SK-N-SH treated with all-trans-retinoic acid at 6 μM for 48 hours (cell line): ENCODE data around the gene ABCC1.
"Not testable (repeated sequence)": the region's sequence is repeated elsewhere in the genome, so short reads cannot be mapped to it uniquely, and the experiment has no call there.

Experiments
- ATAC-seq: fragments of 200-7000 bp; cut with Tn5 transposase; 3 replicates; pipeline ENCODE4 v1.9.1; 2020; ENCODE audit warnings: mild to moderate bottlenecking, moderate library complexity
- ARNTL ChIP-seq: fragments of 450-650 bp; formaldehyde crosslinking; IDR thresholded peaks from 2 replicates; pipeline ENCODE4 v1.5.0; 2020; ENCODE audit warnings: low read depth, mild to moderate bottlenecking, moderate library complexity, borderline replicate concordance
- BACH2 ChIP-seq: fragments of 250-450 bp; sonication (Bioruptor Pico); IDR thresholded peaks from 2 replicates; pipeline ENCODE4 v1.9.0; 2021; ENCODE audit warnings: mild to moderate bottlenecking, borderline replicate concordance
- CSDC2 ChIP-seq: fragments of 250-450 bp; sonication (Bioruptor Pico); IDR thresholded peaks from 2 replicates; pipeline ENCODE4 v1.5.0; 2020; ENCODE audit warnings: mild to moderate bottlenecking, moderate library complexity
- GLIS3 ChIP-seq: fragments of 250-450 bp; sonication (Bioruptor Pico); IDR thresholded peaks from 2 replicates; pipeline ENCODE4 v1.5.0; 2020; ENCODE audit warnings: mild to moderate bottlenecking, moderate library complexity
- ISL1 ChIP-seq: fragments of 250-450 bp; sonication (Bioruptor Pico); IDR thresholded peaks from 2 replicates; pipeline ENCODE4 v2.1.2; 2022; ENCODE audit warnings: mild to moderate bottlenecking, moderate library complexity
- OSR1 ChIP-seq: fragments of 250-450 bp; sonication (Bioruptor Pico); IDR thresholded peaks from 2 replicates; pipeline ENCODE4 v1.8.0; 2022; ENCODE audit warnings: moderate library complexity, mild to moderate bottlenecking, inconsistent platforms
- POU6F1 ChIP-seq: fragments of 250-450 bp; sonication (Bioruptor Pico); IDR thresholded peaks from 2 replicates; pipeline ENCODE4 v1.8.0; 2021; ENCODE audit warnings: low read depth, mild to moderate bottlenecking, moderate library complexity, borderline replicate concordance
- PPARA ChIP-seq: fragments of 250-450 bp; sonication (Bioruptor Pico); IDR thresholded peaks from 2 replicates; pipeline ENCODE4 v1.5.0; 2020; ENCODE audit warnings: mild to moderate bottlenecking, borderline replicate concordance
- RARB ChIP-seq: fragments of 250-450 bp; sonication (Bioruptor Pico); IDR thresholded peaks from 2 replicates; pipeline ENCODE4 v1.8.0; 2021; ENCODE audit warnings: mild to moderate bottlenecking, moderate library complexity
- SNAI2 ChIP-seq: fragments of 250-450 bp; sonication (Bioruptor Pico); IDR thresholded peaks from 2 replicates; pipeline ENCODE4 v1.5.0; 2020; ENCODE audit warnings: mild to moderate bottlenecking, moderate library complexity
- TOX ChIP-seq: fragments of 250-450 bp; sonication (Bioruptor Pico); IDR thresholded peaks from 2 replicates; pipeline ENCODE4 v1.8.0; 2021; ENCODE audit warnings: mild to moderate bottlenecking, moderate library complexity, borderline replicate concordance
- TSHZ2 ChIP-seq: fragments of 250-450 bp; sonication (Bioruptor Pico); IDR thresholded peaks from 2 replicates; pipeline ENCODE4 v1.5.0; 2020; ENCODE audit warnings: mild to moderate bottlenecking, moderate library complexity
- ZC3H10 ChIP-seq: fragments of 250-450 bp; sonication (Bioruptor Pico); IDR thresholded peaks from 2 replicates; pipeline ENCODE4 v1.5.1; 2021; ENCODE audit warnings: mild to moderate bottlenecking, moderate library complexity
- ZFP3 ChIP-seq: fragments of 250-450 bp; sonication (Bioruptor Pico); IDR thresholded peaks from 2 replicates; pipeline ENCODE4 v1.5.0; 2020; ENCODE audit warnings: mild to moderate bottlenecking, moderate library complexity
- ZFP30 ChIP-seq: fragments of 450-650 bp; formaldehyde crosslinking; IDR thresholded peaks from 2 replicates; pipeline ENCODE4 v1.5.0; 2022; ENCODE audit warnings: mild to moderate bottlenecking, moderate library complexity
- ZNF565 ChIP-seq: fragments of 450-650 bp; formaldehyde crosslinking; conservative IDR thresholded peaks from 2 replicates; pipeline ENCODE4 v1.5.0; 2020; ENCODE audit warnings: low read depth, mild to moderate bottlenecking, moderate library complexity
- ZNF8 ChIP-seq: fragments of 450-650 bp; formaldehyde crosslinking; IDR thresholded peaks from 2 replicates; pipeline ENCODE4 v1.5.0; 2020; ENCODE audit warnings: mild to moderate bottlenecking, moderate library complexity
- TF ChIP-seq, protein P1 (sequence below): fragments of 250-450 bp; sonication (Bioruptor Pico); IDR thresholded peaks from 2 replicates; pipeline ENCODE4 v1.5.1; 2021; ENCODE audit warnings: mild to moderate bottlenecking, moderate library complexity
- TF ChIP-seq, protein P2 (sequence below): fragments of 250-450 bp; sonication (Bioruptor Pico); IDR thresholded peaks from 2 replicates; pipeline ENCODE4 v1.8.0; 2020; ENCODE audit warnings: mild to moderate bottlenecking, moderate library complexity, borderline replicate concordance
- TF ChIP-seq, protein P3 (sequence below): fragments of 250-450 bp; sonication (Bioruptor Pico); IDR thresholded peaks from 2 replicates; pipeline ENCODE4 v1.5.1; 2020; ENCODE audit warnings: low read depth, mild to moderate bottlenecking, moderate library complexity

The ABCC1 gene

DNA sequence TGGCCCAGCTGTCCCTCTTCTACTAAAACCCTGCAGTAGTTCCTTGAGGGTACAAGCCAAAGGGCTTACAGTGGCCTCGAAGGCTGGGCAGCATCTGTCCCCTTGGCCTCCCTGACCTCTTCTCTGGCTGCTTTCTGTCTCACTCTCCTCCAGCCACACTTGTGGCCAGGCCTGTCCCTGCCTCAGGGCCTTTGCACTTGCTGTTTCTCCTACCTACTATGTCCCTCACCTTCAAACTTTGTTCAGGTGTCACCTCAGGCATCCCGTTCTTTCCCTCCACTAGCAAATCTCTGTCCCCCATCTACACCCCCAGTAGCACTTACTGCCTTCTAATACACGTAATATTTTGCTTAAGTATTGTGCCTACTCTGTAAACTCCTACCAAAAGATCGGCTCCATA is 6.0 kb downstream of the ABCC1 start (continued):
- TF ChIP-seq POU6F1 (no peak), ZNF565 (CRISPR knock-in tag) (no peak), SNAI2 (CRISPR knock-in tag) (no peak), ISL1 (CRISPR knock-in tag) (no peak), RARB (CRISPR knock-in tag) (no peak), ZNF8 (CRISPR knock-in tag) (no peak), OSR1 (CRISPR knock-in tag) (no peak), PPARA (CRISPR knock-in tag) (no peak), ZC3H10 (CRISPR knock-in tag) (no peak)
- TF ChIP-seq, all 23 proteins: peak for 0

GRCh38 chr16:15956106-15956505 is 6.7 kb downstream of the ABCC1 start:
- not testable (repeated sequence) for ATAC-seq

- no peak for ATAC-seq
- TF ChIP-seq, protein P1, sequence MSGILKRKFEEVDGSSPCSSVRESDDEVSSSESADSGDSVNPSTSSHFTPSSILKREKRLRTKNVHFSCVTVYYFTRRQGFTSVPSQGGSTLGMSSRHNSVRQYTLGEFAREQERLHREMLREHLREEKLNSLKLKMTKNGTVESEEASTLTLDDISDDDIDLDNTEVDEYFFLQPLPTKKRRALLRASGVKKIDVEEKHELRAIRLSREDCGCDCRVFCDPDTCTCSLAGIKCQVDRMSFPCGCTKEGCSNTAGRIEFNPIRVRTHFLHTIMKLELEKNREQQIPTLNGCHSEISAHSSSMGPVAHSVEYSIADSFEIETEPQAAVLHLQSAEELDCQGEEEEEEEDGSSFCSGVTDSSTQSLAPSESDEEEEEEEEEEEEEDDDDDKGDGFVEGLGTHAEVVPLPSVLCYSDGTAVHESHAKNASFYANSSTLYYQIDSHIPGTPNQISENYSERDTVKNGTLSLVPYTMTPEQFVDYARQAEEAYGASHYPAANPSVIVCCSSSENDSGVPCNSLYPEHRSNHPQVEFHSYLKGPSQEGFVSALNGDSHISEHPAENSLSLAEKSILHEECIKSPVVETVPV (CRISPR knock-in tag), result no peak
- TF ChIP-seq, protein P2, sequence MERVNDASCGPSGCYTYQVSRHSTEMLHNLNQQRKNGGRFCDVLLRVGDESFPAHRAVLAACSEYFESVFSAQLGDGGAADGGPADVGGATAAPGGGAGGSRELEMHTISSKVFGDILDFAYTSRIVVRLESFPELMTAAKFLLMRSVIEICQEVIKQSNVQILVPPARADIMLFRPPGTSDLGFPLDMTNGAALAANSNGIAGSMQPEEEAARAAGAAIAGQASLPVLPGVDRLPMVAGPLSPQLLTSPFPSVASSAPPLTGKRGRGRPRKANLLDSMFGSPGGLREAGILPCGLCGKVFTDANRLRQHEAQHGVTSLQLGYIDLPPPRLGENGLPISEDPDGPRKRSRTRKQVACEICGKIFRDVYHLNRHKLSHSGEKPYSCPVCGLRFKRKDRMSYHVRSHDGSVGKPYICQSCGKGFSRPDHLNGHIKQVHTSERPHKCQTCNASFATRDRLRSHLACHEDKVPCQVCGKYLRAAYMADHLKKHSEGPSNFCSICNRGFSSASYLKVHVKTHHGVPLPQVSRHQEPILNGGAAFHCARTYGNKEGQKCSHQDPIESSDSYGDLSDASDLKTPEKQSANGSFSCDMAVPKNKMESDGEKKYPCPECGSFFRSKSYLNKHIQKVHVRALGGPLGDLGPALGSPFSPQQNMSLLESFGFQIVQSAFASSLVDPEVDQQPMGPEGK (CRISPR knock-in tag), result no peak
- TF ChIP-seq TSHZ2 (CRISPR knock-in tag) (no peak), SNAI2 (CRISPR knock-in tag) (no peak), BACH2 (no peak), CSDC2 (CRISPR knock-in tag) (no peak)
These were observed 9.4 kb downstream of the ABCC1 start for GRCh38 chr16:15958703-15959348.

GRCh38 chr16:15960124-15960971 is 10.9 kb downstream of the ABCC1 start:
- no peak for ATAC-seq
- TF ChIP-seq SNAI2 (CRISPR knock-in tag), result no peak

DNA sequence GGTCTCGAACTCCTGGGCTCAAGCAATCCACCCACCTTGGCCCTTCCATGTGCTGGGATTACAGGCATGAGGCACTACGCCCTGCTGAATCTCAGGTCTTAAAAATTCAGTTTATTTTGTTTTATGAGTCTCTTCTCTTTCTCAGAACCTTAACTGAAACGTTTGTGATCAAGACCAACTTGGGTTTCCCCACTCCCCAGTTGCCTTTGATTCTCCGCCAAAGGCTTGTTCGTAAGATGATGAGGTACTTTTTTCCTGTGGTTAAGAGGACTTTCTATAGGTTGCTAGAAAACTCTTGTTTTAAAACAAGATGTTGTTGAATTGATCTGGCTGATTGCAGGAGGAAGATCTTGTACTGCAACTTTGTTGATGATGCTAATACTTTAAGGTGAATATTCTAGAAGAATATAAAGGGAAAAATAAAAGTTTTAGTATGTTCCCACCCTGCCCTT is 11.7 kb downstream of the ABCC1 start:
- ATAC-seq, result no peak
- TF ChIP-seq OSR1 (CRISPR knock-in tag) (no peak), PPARA (CRISPR knock-in tag) (no peak), POU6F1 (no peak), ARNTL (CRISPR knock-in tag) (no peak), TOX (no peak), ZFP30 (CRISPR knock-in tag) (no peak), SNAI2 (CRISPR knock-in tag) (no peak), ZC3H10 (CRISPR knock-in tag) (no peak), RARB (CRISPR knock-in tag) (no peak), ZFP3 (CRISPR knock-in tag) (no peak), GLIS3 (no peak), ZNF8 (CRISPR knock-in tag) (no peak), ISL1 (CRISPR knock-in tag) (no peak)
- TF ChIP-seq, protein P1 (CRISPR knock-in tag), result no peak
- TF ChIP-seq, protein P3, sequence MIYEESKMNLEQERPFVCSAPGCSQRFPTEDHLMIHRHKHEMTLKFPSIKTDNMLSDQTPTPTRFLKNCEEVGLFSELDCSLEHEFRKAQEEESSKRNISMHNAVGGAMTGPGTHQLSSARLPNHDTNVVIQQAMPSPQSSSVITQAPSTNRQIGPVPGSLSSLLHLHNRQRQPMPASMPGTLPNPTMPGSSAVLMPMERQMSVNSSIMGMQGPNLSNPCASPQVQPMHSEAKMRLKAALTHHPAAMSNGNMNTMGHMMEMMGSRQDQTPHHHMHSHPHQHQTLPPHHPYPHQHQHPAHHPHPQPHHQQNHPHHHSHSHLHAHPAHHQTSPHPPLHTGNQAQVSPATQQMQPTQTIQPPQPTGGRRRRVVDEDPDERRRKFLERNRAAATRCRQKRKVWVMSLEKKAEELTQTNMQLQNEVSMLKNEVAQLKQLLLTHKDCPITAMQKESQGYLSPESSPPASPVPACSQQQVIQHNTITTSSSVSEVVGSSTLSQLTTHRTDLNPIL (CRISPR knock-in tag), result no peak
